ENCODE measurements around the gene BCAP31. TPM values are rescaled to one million over a fixed set of nuclear protein-coding genes. Genes with fewer than 3 reads are reported as not detected.

The BCAP31 gene
- total and polyA plus RNA-seq, 2 donors (not counting 1 experiment from before 2014, with no cell fraction given), result 59.5 to 117 TPM

GRCh38 chrX:153736071-153736820 is 12.1 kb upstream of the BCAP31 start:
- TF ChIP-seq EZH2 (IDR thresholded peaks at IDR 0.05; ENCODE audit: borderline replicate concordance, insufficient read depth, low read depth, low read length, poor library complexity, severe bottlenecking) (no peak), CTCF (IDR thresholded peaks at IDR 0.05) (no peak)
- CTCF ChIA-PET, result interaction anchor here (1.0 to 1.1 kb wide), 2 partner anchors 9 to 26 kb away, joined by 3 read pairs; no protein-coding TSS in a partner anchor

GRCh38 chrX:153735274-153735673 is 11.1 kb upstream of the BCAP31 start:
- DNase-seq, result peak; percentile 27
- Histone ChIP-seq H3K9ac (ENCODE audit: low read length) (no peak overlapping the region), H2AFZ (ENCODE audit: insufficient read depth, low read depth, low read length, poor library complexity, severe bottlenecking) (no peak overlapping the region), H3K79me2 (ENCODE audit: control insufficient read depth, insufficient read depth, low read length) (peaks cover 23% of the 10 kb centered on the region), H3K36me3 (replicated peaks in 1 of 2; ENCODE audit: control extremely low read depth in 1 of 2, control insufficient read depth in 1 of 2, extremely low read depth in 1 of 2, insufficient read depth in 2 of 2, low read length in 1 of 2) (peaks cover 0 to 22% of the 10 kb centered on the region in 2 experiments), H3K4me2 (replicated peaks; ENCODE audit: low read depth, low read length, poor library complexity, severe bottlenecking) (no peak overlapping the region), H4K20me1 (ENCODE audit: control insufficient read depth, insufficient read depth, low read length, poor library complexity, severe bottlenecking) (no peaks in the 10 kb centered on the region), H3K9me3 (ENCODE audit: control extremely low read depth in 1 of 3, control insufficient read depth in 2 of 3, insufficient read depth in 1 of 3, low read length in 2 of 3) (peaks cover 0 to 3% (median 0%) of the 10 kb centered on the region in 3 donors), H3K4me3 (ENCODE audit: control extremely low read depth in 1 of 5, extremely low read depth in 1 of 5, insufficient read depth in 1 of 5, low read depth in 2 of 5, low read length in 4 of 5) (no peak overlapping the region), H3K27me3 (replicated peaks in 1 of 4; ENCODE audit: control extremely low read depth in 1 of 4, control insufficient read depth in 3 of 4, insufficient read depth in 4 of 4, low read length in 3 of 4) (no peaks in the 10 kb centered on the region), H3K4me1 (ENCODE audit: control insufficient read depth in 2 of 2, insufficient read depth in 2 of 2, low read length in 2 of 2) (peaks cover 3 to 14% of the 10 kb centered on the region in 2 donors), H3K27ac (ENCODE audit: low read length in 2 of 2) (no peak overlapping the region)
- H3K4me1 Mint-ChIP-seq, result peaks cover 22% of the 10 kb centered on the region
- WGBS (ENCODE audit: insufficient coverage), result no CpG with 5 or more reads among the region's 9 CpGs
- H3K4me3 Mint-ChIP-seq, result peak overlapping the region; percentile 8
- ChIA-PET CTCF (interaction anchor here (1.4 kb wide), 1 partner anchor 67 kb away, joined by 3 read pairs; no protein-coding TSS in a partner anchor), POLR2A (no interaction called here)
- ATAC-seq (ENCODE audit: low read depth), result peak; percentile 69
- intact Hi-C loops (cut with micrococcal nuclease), result loop anchor here (1.0 kb wide), 1 partner anchor 8 kb away; no protein-coding TSS in a partner anchor
- TF ChIP-seq EZH2 (IDR thresholded peaks at IDR 0.05; ENCODE audit: borderline replicate concordance, insufficient read depth, low read depth, low read length, poor library complexity, severe bottlenecking) (no peak), CTCF (IDR thresholded peaks at IDR 0.05) (no peak)
- H3K27me3 Mint-ChIP-seq, result no peaks in the 10 kb centered on the region
- H3K27ac Mint-ChIP-seq, result no peak overlapping the region
- H3K9me3 Mint-ChIP-seq (ENCODE audit: insufficient read depth), result no peaks in the 10 kb centered on the region

More at GRCh38 chrX:153736071-153736820, 12.1 kb upstream of the BCAP31 start:
- no peaks in the 10 kb centered on the region for H3K27me3 Mint-ChIP-seq
- Histone ChIP-seq H3K27ac (ENCODE audit: low read length in 2 of 2) (no peak overlapping the region), H3K9ac (ENCODE audit: low read length) (no peak overlapping the region), H3K4me1 (ENCODE audit: control insufficient read depth in 2 of 2, insufficient read depth in 2 of 2, low read length in 2 of 2) (peaks cover 3 to 23% of the 10 kb centered on the region in 2 donors), H3K36me3 (replicated peaks in 1 of 2; ENCODE audit: control extremely low read depth in 1 of 2, control insufficient read depth in 1 of 2, extremely low read depth in 1 of 2, insufficient read depth in 2 of 2, low read length in 1 of 2) (peaks cover 0 to 22% of the 10 kb centered on the region in 2 experiments), H3K9me3 (ENCODE audit: control extremely low read depth in 1 of 3, control insufficient read depth in 2 of 3, insufficient read depth in 1 of 3, low read length in 2 of 3) (peaks cover 0 to 3% (median 0%) of the 10 kb centered on the region in 3 donors), H3K4me2 (replicated peaks; ENCODE audit: low read depth, low read length, poor library complexity, severe bottlenecking) (no peak overlapping the region), H4K20me1 (ENCODE audit: control insufficient read depth, insufficient read depth, low read length, poor library complexity, severe bottlenecking) (no peaks in the 10 kb centered on the region), H3K79me2 (ENCODE audit: control insufficient read depth, insufficient read depth, low read length) (peaks cover 19% of the 10 kb centered on the region), H2AFZ (ENCODE audit: insufficient read depth, low read depth, low read length, poor library complexity, severe bottlenecking) (no peak overlapping the region), H3K27me3 (replicated peaks in 1 of 4; ENCODE audit: control extremely low read depth in 1 of 4, control insufficient read depth in 3 of 4, insufficient read depth in 4 of 4, low read length in 3 of 4) (no peaks in the 10 kb centered on the region), H3K4me3 (ENCODE audit: control extremely low read depth in 1 of 5, extremely low read depth in 1 of 5, insufficient read depth in 1 of 5, low read depth in 2 of 5, low read length in 4 of 5) (no peak overlapping the region)
- no peaks in the 10 kb centered on the region for H3K9me3 Mint-ChIP-seq (ENCODE audit: insufficient read depth)
- no peak for DNase-seq
- peaks cover 24% of the 10 kb centered on the region for H3K4me1 Mint-ChIP-seq
- WGBS (ENCODE audit: insufficient coverage), result 98% methylated on average over 18 of the region's 30 CpGs
- ATAC-seq (ENCODE audit: low read depth), result no peak
- H3K27ac Mint-ChIP-seq, result no peak overlapping the region
- POLR2A ChIA-PET, result no interaction called here
- intact Hi-C loops (cut with micrococcal nuclease), result no loop called here
- no peak overlapping the region for H3K4me3 Mint-ChIP-seq
